Transverse colon (tissue), 4 donors: ENCODE results near the gene MAGI1.

ENCODE experiments used
- CTCF ChIP-seq, 5 experiments: fragments of 200-600 bp in 3 of 5; fragments of 450-650 bp in 2 of 5; sonication (generic) in 3 of 5; IDR thresholded peaks; 1 replicate in 2 of 5; 2 replicates in 3 of 5; pipeline ENCODE4 v1.5.1; 2016 to 2017; ENCODE audit warnings: antibody characterized with exemption in 5 of 5, inconsistent platforms in 3 of 5, mild to moderate bottlenecking in 2 of 5, moderate library complexity in 1 of 5
- EP300 ChIP-seq: sonication (generic); formaldehyde crosslinking; IDR thresholded peaks from one replicate; pipeline ENCODE4 v1.6.1; 2017; ENCODE audit warnings: antibody characterized with exemption, low read depth
- POLR2A ChIP-seq: fragments of 450-650 bp; IDR thresholded peaks from one replicate; pipeline ENCODE4 v1.6.1; 2016; ENCODE audit warnings: antibody characterized with exemption, mild to moderate bottlenecking, moderate library complexity
- POLR2AphosphoS5 ChIP-seq, 3 donors: sonication (generic); formaldehyde crosslinking; IDR thresholded peaks; one replicate each; pipeline ENCODE4 v1.6.1; 2016; ENCODE audit warnings: antibody characterized with exemption in 3 of 3

GRCh38 chr3:65641777-65642176 is 396.9 kb downstream of the MAGI1 start:
- TF ChIP-seq CTCF (IDR thresholded peaks at IDR 0.05) (no peak), POLR2A (no peak), POLR2AphosphoS5 (IDR thresholded peaks at IDR 0.05) (no peak), EP300 (no peak)
